Uterus (tissue), 2 donors: ENCODE results near the gene FHIT.

Experiments
- CTCF ChIP-seq, 4 experiments: fragments of 200-600 bp in 2 of 4; fragments of 450-650 bp in 2 of 4; sonication (generic) in 2 of 4; IDR thresholded peaks; one replicate each; pipeline ENCODE4 v1.5.1; 2016 to 2019; ENCODE audit warnings: antibody characterized with exemption in 4 of 4, mild to moderate bottlenecking in 2 of 4, moderate library complexity in 1 of 4
- POLR2A ChIP-seq, 2 donors: fragments of 450-650 bp; IDR thresholded peaks; one replicate each; pipeline ENCODE4 v1.6.1; 2016; ENCODE audit warnings: antibody characterized with exemption in 2 of 2, mild to moderate bottlenecking in 1 of 2, moderate library complexity in 1 of 2

DNA sequence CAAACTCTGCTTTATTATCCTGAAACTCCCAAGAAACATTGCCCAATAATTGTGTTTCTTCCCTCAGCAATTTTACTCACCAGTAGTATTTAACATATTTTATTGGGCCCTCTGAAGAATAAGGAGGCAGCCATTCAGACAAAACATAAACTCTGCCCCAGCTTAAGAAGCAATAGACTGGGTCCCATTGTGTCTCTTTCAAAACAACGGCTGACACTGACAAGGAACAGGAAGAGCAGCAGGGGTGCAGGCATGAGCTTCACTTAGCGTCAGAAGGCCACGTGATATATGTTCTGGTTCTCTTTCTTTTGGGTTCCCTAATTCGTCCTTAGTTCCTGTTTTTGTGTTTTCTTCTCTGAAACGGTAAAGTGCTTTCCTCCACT, 242.3 kb downstream of the FHIT start:
- TF ChIP-seq POLR2A (IDR thresholded peaks at IDR 0.05) (no peak), CTCF (IDR thresholded peaks at IDR 0.05) (no peak)
